DND-41 (cell line): ENCODE measurements around the gene HLCS.
A peak's percentile ranks its signal among the peaks of the same experiment; 100 is the strongest.

Experiments
- ATAC-seq: fragments of 200-7000 bp; cut with Tn5 transposase; 3 replicates; pipeline ENCODE4 v1.9.1; 2021; ENCODE audit warnings: low read depth; ENCODE audit not compliant: insufficient read depth
- DNase-seq: peaks from one replicate; pipeline ENCODE4 v3.0.0-alpha.2; 2020
- H2AFZ ChIP-seq: 2 replicates; pipeline ENCODE4 v1.6.0; 2012; ENCODE audit warnings: low read depth, low read length
- H3K27ac ChIP-seq: 2 replicates; pipeline ENCODE4 v1.5.1; 2012; ENCODE audit warnings: low read length, inconsistent platforms
- H3K27me3 ChIP-seq: fragments of 200-600 bp; sonication (generic); 2 replicates; pipeline ENCODE4 v1.6.0; 2012; ENCODE audit warnings: low read length, mild to moderate bottlenecking, inconsistent platforms; ENCODE audit not compliant: insufficient read depth, poor library complexity
- H3K36me3 ChIP-seq: 2 replicates; pipeline ENCODE4 v1.5.1; 2012; ENCODE audit warnings: low read length, inconsistent platforms; ENCODE audit not compliant: insufficient read depth
- H3K4me1 ChIP-seq: 2 replicates; pipeline ENCODE4 v1.5.1; 2012; ENCODE audit warnings: mild to moderate bottlenecking, low read length; ENCODE audit not compliant: insufficient read depth
- H3K4me2 ChIP-seq: 2 replicates; pipeline ENCODE4 v1.6.0; 2012; ENCODE audit warnings: mild to moderate bottlenecking, moderate library complexity, low read length, inconsistent platforms; ENCODE audit not compliant: insufficient read depth
- H3K4me3 ChIP-seq, 2 experiments: fragments of 200-600 bp in 1 of 2; shearing (Covaris generic) in 1 of 2; 2 replicates each; pipeline ENCODE4 v1.5.1; 2012 to 2016; ENCODE audit warnings: inconsistent platforms in 2 of 2, low read length in 2 of 2, mild to moderate bottlenecking in 2 of 2, low read depth in 1 of 2, moderate library complexity in 1 of 2
- H3K79me2 ChIP-seq: 2 replicates; pipeline ENCODE4 v1.6.0; 2012; ENCODE audit warnings: low read length, inconsistent platforms; ENCODE audit not compliant: insufficient read depth
- H3K9ac ChIP-seq: 2 replicates; pipeline ENCODE4 v1.6.0; 2012; ENCODE audit warnings: low read depth, mild to moderate bottlenecking, inconsistent platforms, low read length, moderate library complexity
- H3K9me3 ChIP-seq: 2 replicates; pipeline ENCODE4 v1.5.1; 2012; ENCODE audit warnings: low read length, moderate library complexity, mild to moderate bottlenecking, inconsistent platforms; ENCODE audit not compliant: insufficient read depth, severe bottlenecking
- H4K20me1 ChIP-seq: 2 replicates; pipeline ENCODE4 v1.6.0; 2012; ENCODE audit warnings: low read length; ENCODE audit not compliant: insufficient read depth
- CTCF ChIP-seq: IDR thresholded peaks from 2 replicates; pipeline ENCODE4 v1.5.1; 2012; ENCODE audit warnings: borderline replicate concordance, low read length, moderate library complexity, mild to moderate bottlenecking; ENCODE audit not compliant: poor library complexity, severe bottlenecking; ENCODE audit errors: extremely low read depth
- EZH2 ChIP-seq: IDR thresholded peaks from 3 replicates; pipeline ENCODE4 v1.6.1; 2012; ENCODE audit warnings: borderline replicate concordance, low read depth, mild to moderate bottlenecking, moderate library complexity, low read length, inconsistent platforms; ENCODE audit not compliant: severe bottlenecking

Gene HLCS

GRCh38 chr21:36932161-36932816 lies 34.2 kb downstream of the HLCS start:
- DNase-seq: no peak
- no peak for ATAC-seq
- Histone ChIP-seq H3K27me3 (no peaks in the 10 kb centered on the region), H3K9ac (no peak overlapping the region), H3K4me3 (no peak overlapping the region), H3K4me2 (no peak overlapping the region), H3K27ac (no peak overlapping the region), H4K20me1 (no peaks in the 10 kb centered on the region; the same call in 1 of the 2 replicates), H3K79me2 (no peaks in the 10 kb centered on the region), H3K36me3 (peaks cover 41% of the 10 kb centered on the region), H2AFZ (no peak overlapping the region), H3K9me3 (no peaks in the 10 kb centered on the region), H3K4me1 (no peaks in the 10 kb centered on the region)
- TF ChIP-seq EZH2 (no peak), CTCF (no peak)

GRCh38 chr21:36929622-36930021 lies 36.8 kb downstream of the HLCS start:
- Histone ChIP-seq H4K20me1 (no peaks in the 10 kb centered on the region; the same call in 1 of the 2 replicates), H2AFZ (no peak overlapping the region), H3K4me1 (no peaks in the 10 kb centered on the region), H3K27me3 (no peaks in the 10 kb centered on the region), H3K4me2 (no peak overlapping the region), H3K27ac (no peak overlapping the region), H3K9me3 (no peaks in the 10 kb centered on the region), H3K9ac (no peak overlapping the region), H3K36me3 (peaks cover 34% of the 10 kb centered on the region), H3K4me3 (no peak overlapping the region), H3K79me2 (no peaks in the 10 kb centered on the region)
- TF ChIP-seq CTCF: peak; percentile 17
- TF ChIP-seq EZH2: no peak
- ATAC-seq (no peak), DNase-seq (no peak)

- Histone ChIP-seq H4K20me1 (no peaks in the 10 kb centered on the region; the same call in 1 of the 2 replicates), H3K4me2 (no peak overlapping the region), H3K9me3 (no peaks in the 10 kb centered on the region), H3K27me3 (no peaks in the 10 kb centered on the region), H3K27ac (no peak overlapping the region), H3K4me1 (no peaks in the 10 kb centered on the region), H3K36me3 (peaks cover 29% of the 10 kb centered on the region), H3K4me3 (no peak overlapping the region), H3K9ac (no peak overlapping the region), H3K79me2 (no peaks in the 10 kb centered on the region), H2AFZ (no peak overlapping the region)
- ATAC-seq (no peak), DNase-seq (no peak)
- TF ChIP-seq CTCF: no peak
- no peak for TF ChIP-seq EZH2
These were observed 37.5 kb downstream of the HLCS start for GRCh38 chr21:36928960-36929359.
